Ascending aorta (tissue), 2 donors: ENCODE results near the gene HDAC9. TPM values are rescaled to one million over a fixed set of nuclear protein-coding genes. Genes with fewer than 3 reads are reported as not detected.

ENCODE experiments used
- DNase-seq, 2 donors: peaks; one replicate each; pipeline ENCODE4 v3.0.0-alpha.2; 2019; ENCODE audit warnings: low spot score in 2 of 2
- H3K27ac ChIP-seq, 2 donors: fragments of 200-600 bp; sonication (generic); one replicate each; pipeline ENCODE4 v1.5.1; 2016 to 2017; ENCODE audit warnings: mild to moderate bottlenecking in 1 of 2
- H3K27me3 ChIP-seq: fragments of 200-600 bp; sonication (generic); one replicate; pipeline ENCODE4 v1.5.1; 2017
- H3K36me3 ChIP-seq, 2 donors: fragments of 200-600 bp; sonication (generic); one replicate each; pipeline ENCODE4 v1.5.1; 2016
- H3K4me1 ChIP-seq, 2 donors: fragments of 200-600 bp; sonication (generic); one replicate each; pipeline ENCODE4 v1.5.1; 2016 to 2017; ENCODE audit warnings: mild to moderate bottlenecking in 1 of 2
- H3K4me3 ChIP-seq, 2 donors: fragments of 200-600 bp; sonication (generic); one replicate each; pipeline ENCODE4 v1.5.1; 2016 to 2017; ENCODE audit warnings: mild to moderate bottlenecking in 1 of 2
- H3K9me3 ChIP-seq, 2 donors: fragments of 200-600 bp; sonication (generic); one replicate each; pipeline ENCODE4 v1.5.1; 2016
- CTCF ChIP-seq, 3 experiments: fragments of 200-600 bp in 2 of 3; fragments of 450-650 bp in 1 of 3; sonication (generic) in 2 of 3; IDR thresholded peaks; one replicate each; pipeline ENCODE4 v1.5.1; 2016 to 2019; ENCODE audit warnings: antibody characterized with exemption in 3 of 3, mild to moderate bottlenecking in 1 of 3, moderate library complexity in 1 of 3
- intact Hi-C: fragments of 100-400 bp; cut with DNase I; formaldehyde crosslinking; loops from one replicate; pipeline ENCODE4 v1.15.1; 2023
- total RNA-seq: library from RNA; depleted of rRNA; stranded (reverse); fragments of >200 nt; gene quantifications from one replicate; pipeline ENCODE4 v1.1.0, GENCODE V29; 2016

Gene HDAC9
- total RNA-seq, 1 donor from 2014 or later, result 33.4 TPM

DNA sequence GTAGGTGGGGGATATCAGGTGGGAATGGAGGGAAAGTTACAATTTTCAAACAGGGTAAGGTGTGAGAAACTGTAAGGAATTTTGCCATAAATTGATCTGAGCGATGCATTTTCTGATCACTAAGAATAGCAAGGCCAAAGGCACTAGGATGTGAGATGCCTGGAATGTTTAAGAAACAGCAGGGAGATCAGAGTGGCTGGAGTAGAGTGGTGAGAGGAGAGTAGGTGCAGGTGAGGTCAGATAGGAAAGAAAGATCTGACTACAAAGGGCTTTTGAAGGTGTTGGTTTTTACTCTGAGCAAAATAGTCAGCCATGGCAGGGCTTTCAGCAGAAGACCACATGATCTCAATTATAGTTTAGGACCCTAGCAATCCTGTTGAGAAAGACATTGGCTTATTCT is 55.0 kb downstream of the HDAC9 start:
- H3K4me1 ChIP-seq, result peaks cover 0 to 39% of the 10 kb centered on the region in 2 donors
- H3K4me3 ChIP-seq, result no peak overlapping the region
- no peaks in the 10 kb centered on the region for H3K36me3 ChIP-seq
- no peak for TF ChIP-seq CTCF (IDR thresholded peaks at IDR 0.05)
- H3K27ac ChIP-seq, result peak overlapping the region in 1 of 2 donors; percentile 29
- DNase-seq, result no peak
- no peaks in the 10 kb centered on the region for H3K27me3 ChIP-seq
- no peaks in the 10 kb centered on the region for H3K9me3 ChIP-seq
- intact Hi-C loops, result no loop called here

- H3K36me3 ChIP-seq, result no peaks in the 10 kb centered on the region
- peak overlapping the region in 1 of 2 donors; percentile 7 for H3K4me3 ChIP-seq
- H3K4me1 ChIP-seq, result peaks cover 0 to 41% of the 10 kb centered on the region in 2 donors
- peak overlapping the region; percentile 47 to 64 for H3K27ac ChIP-seq
- no peak for TF ChIP-seq CTCF (IDR thresholded peaks at IDR 0.05)
- intact Hi-C loops, result no loop called here
- no peaks in the 10 kb centered on the region for H3K27me3 ChIP-seq
- no peaks in the 10 kb centered on the region for H3K9me3 ChIP-seq
- DNase-seq, result no peak
Observed at GRCh38 chr7:18552316-18552916, 56.9 kb downstream of the HDAC9 start.

- Histone ChIP-seq H3K4me3 (peak overlapping the region in 1 of 2 donors; percentile 7), H3K27ac (peak overlapping the region; percentile 47 to 64), H3K4me1 (peaks cover 0 to 44% of the 10 kb centered on the region in 2 donors), H3K27me3 (no peaks in the 10 kb centered on the region), H3K36me3 (no peaks in the 10 kb centered on the region), H3K9me3 (no peaks in the 10 kb centered on the region)
- intact Hi-C loops, result no loop called here
- TF ChIP-seq CTCF (IDR thresholded peaks at IDR 0.05), result no peak
- DNase-seq, result no peak
Observed at GRCh38 chr7:18552943-18553604, 57.5 kb downstream of the HDAC9 start.

GRCh38 chr7:18553605-18554003 is 58.1 kb downstream of the HDAC9 start:
- H3K27me3 ChIP-seq, result no peaks in the 10 kb centered on the region
- peaks cover 4 to 48% of the 10 kb centered on the region in 2 donors for H3K4me1 ChIP-seq
- peak overlapping the region in 1 of 2 donors; percentile 7 for H3K4me3 ChIP-seq
- no peak for DNase-seq
- peak overlapping the region in 1 of 2 donors; percentile 64 for H3K27ac ChIP-seq
- no peaks in the 10 kb centered on the region for H3K36me3 ChIP-seq
- TF ChIP-seq CTCF (IDR thresholded peaks at IDR 0.05), result no peak
- intact Hi-C loops, result no loop called here
- no peaks in the 10 kb centered on the region for H3K9me3 ChIP-seq

DNA sequence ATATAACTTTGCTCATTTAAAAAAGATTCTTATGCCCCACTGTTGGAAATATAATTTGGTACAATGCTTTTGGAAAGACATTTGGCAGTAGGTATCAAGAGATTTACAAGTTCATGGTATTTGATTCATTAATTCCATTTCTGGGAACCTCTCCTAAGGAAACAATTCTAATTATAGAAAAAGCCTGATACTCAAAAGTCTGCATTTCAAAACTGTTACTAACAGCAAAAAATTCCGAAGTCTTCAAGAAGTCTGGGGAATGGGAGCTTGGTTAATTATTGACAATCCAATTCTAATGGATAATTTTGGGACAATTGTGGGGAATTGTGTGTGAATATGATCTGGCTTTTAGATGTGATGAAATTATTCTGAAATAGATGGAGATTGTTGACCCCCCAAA is 59.6 kb downstream of the HDAC9 start:
- H3K36me3 ChIP-seq, result no peaks in the 10 kb centered on the region
- intact Hi-C loops, result loop anchor here (5.0 kb wide), 1 partner anchor 58 kb away; the partner anchor contains the start of gene HDAC9
- H3K9me3 ChIP-seq, result no peaks in the 10 kb centered on the region
- H3K27ac ChIP-seq, result peak overlapping the region; percentile 31 to 76
- no peak for DNase-seq
- no peaks in the 10 kb centered on the region for H3K27me3 ChIP-seq
- no peak for TF ChIP-seq CTCF (IDR thresholded peaks at IDR 0.05)
- no peak overlapping the region for H3K4me3 ChIP-seq
- peaks cover 5 to 50% of the 10 kb centered on the region in 2 donors for H3K4me1 ChIP-seq
